Stimulated activated memory B cell treated with anti-CD40 and anti-IgM and Interleukin-4, amounts not matched to agents 10 μg/mL and 1 μg/mL and 100 μg/mL, for 72 hours (primary cell): ENCODE data around the gene COA4.
"Not testable (repeated sequence)": the region's sequence is repeated elsewhere in the genome, so short reads cannot be mapped to it uniquely, and the experiment has no call there.

Experiments used
- ATAC-seq: fragments of 150-1000 bp; cut with Tn5 transposase; 2 replicates; pipeline ENCODE4 v1.10.0; 2021
- H3K27ac Mint-ChIP-seq: one replicate; pipeline ENCODE4 v1.8.0; 2022; ENCODE audit warnings: mild to moderate bottlenecking, mixed read lengths
- H3K27me3 Mint-ChIP-seq: one replicate; pipeline ENCODE4 v1.8.0; 2022; ENCODE audit warnings: mixed read lengths
- H3K36me3 Mint-ChIP-seq: one replicate; pipeline ENCODE4 v1.8.0; 2022; ENCODE audit warnings: mixed read lengths
- H3K4me1 Mint-ChIP-seq: one replicate; pipeline ENCODE4 v1.8.0; 2022; ENCODE audit warnings: mixed read lengths
- H3K4me3 Mint-ChIP-seq: one replicate; pipeline ENCODE4 v1.8.0; 2022; ENCODE audit warnings: mild to moderate bottlenecking, moderate library complexity, mixed read lengths
- H3K9me3 Mint-ChIP-seq: one replicate; pipeline ENCODE4 v1.8.0; 2022; ENCODE audit warnings: mixed read lengths

COA4 gene

GRCh38 chr11:73876424-73877310 lies at the start of gene COA4, which contains the start of gene PAAF1:
TSS of gene COA4 (minus strand) at chr11:73876846. CDS start at chr11:73873378, 3,468 bp downstream.
TSS of gene PAAF1 (plus strand) at chr11:73876999. CDS start at chr11:73877022, 23 bp downstream.
- Mint-ChIP-seq H3K27ac (peak within 1 kb of the TSS; percentile 94), H3K4me3 (peak within 1 kb of the TSS; percentile 97), H3K27me3 (no peaks in the 10 kb centered on the region), H3K9me3 (no peaks in the 10 kb centered on the region), H3K36me3 (peaks cover 20% of the 10 kb centered on the region), H3K4me1 (peaks cover 29% of the 10 kb centered on the region)
- ATAC-seq, result peak; percentile 99

GRCh38 chr11:73921180-73921579 lies 44.5 kb upstream of the COA4 start:
- H3K4me1 Mint-ChIP-seq, result no peaks in the 10 kb centered on the region
- no peaks in the 10 kb centered on the region for H3K9me3 Mint-ChIP-seq
- no peak overlapping the region for H3K27ac Mint-ChIP-seq
- H3K4me3 Mint-ChIP-seq, result no peak overlapping the region
- H3K36me3 Mint-ChIP-seq, result peaks cover 57% of the 10 kb centered on the region
- ATAC-seq, result no peak
- no peaks in the 10 kb centered on the region for H3K27me3 Mint-ChIP-seq

- no peak for ATAC-seq
- H3K27me3 Mint-ChIP-seq, result no peaks in the 10 kb centered on the region
- H3K4me3 Mint-ChIP-seq, result no peak overlapping the region
- H3K4me1 Mint-ChIP-seq, result no peaks in the 10 kb centered on the region
- H3K36me3 Mint-ChIP-seq, result peaks cover 67% of the 10 kb centered on the region
- H3K27ac Mint-ChIP-seq, result no peak overlapping the region
- H3K9me3 Mint-ChIP-seq, result no peaks in the 10 kb centered on the region
Observed at GRCh38 chr11:73916435-73916834, 39.8 kb upstream of the COA4 start.

GRCh38 chr11:73914284-73914683 lies 37.6 kb upstream of the COA4 start:
- no peak overlapping the region for H3K4me3 Mint-ChIP-seq
- no peaks in the 10 kb centered on the region for H3K27me3 Mint-ChIP-seq
- peaks cover 74% of the 10 kb centered on the region for H3K36me3 Mint-ChIP-seq
- H3K4me1 Mint-ChIP-seq, result no peaks in the 10 kb centered on the region
- no peak for ATAC-seq
- H3K27ac Mint-ChIP-seq, result no peak overlapping the region
- H3K9me3 Mint-ChIP-seq, result no peaks in the 10 kb centered on the region

- H3K4me1 Mint-ChIP-seq, result no peaks in the 10 kb centered on the region
- no peak for ATAC-seq
- peaks cover 68% of the 10 kb centered on the region for H3K36me3 Mint-ChIP-seq
- H3K9me3 Mint-ChIP-seq, result no peaks in the 10 kb centered on the region
- H3K4me3 Mint-ChIP-seq, result no peak overlapping the region
- H3K27ac Mint-ChIP-seq, result no peak overlapping the region
- no peaks in the 10 kb centered on the region for H3K27me3 Mint-ChIP-seq
Observed at GRCh38 chr11:73913472-73913871, 36.8 kb upstream of the COA4 start.

- Mint-ChIP-seq H3K27ac (no peak overlapping the region), H3K36me3 (peaks cover 65% of the 10 kb centered on the region), H3K27me3 (no peaks in the 10 kb centered on the region), H3K4me1 (no peaks in the 10 kb centered on the region), H3K9me3 (no peaks in the 10 kb centered on the region), H3K4me3 (no peak overlapping the region)
- ATAC-seq, result no peak
Observed at GRCh38 chr11:73912026-73912425, 35.4 kb upstream of the COA4 start.

- peaks cover 50% of the 10 kb centered on the region for H3K36me3 Mint-ChIP-seq
Observed at GRCh38 chr11:73907191-73907590, 30.5 kb upstream of the COA4 start.

GRCh38 chr11:73902303-73902702 lies 25.7 kb upstream of the COA4 start:
- H3K9me3 Mint-ChIP-seq, result no peaks in the 10 kb centered on the region
- H3K36me3 Mint-ChIP-seq, result peaks cover 40% of the 10 kb centered on the region
- no peaks in the 10 kb centered on the region for H3K27me3 Mint-ChIP-seq
- ATAC-seq, result no peak
- no peak overlapping the region for H3K27ac Mint-ChIP-seq
- no peaks in the 10 kb centered on the region for H3K4me1 Mint-ChIP-seq
- H3K4me3 Mint-ChIP-seq, result no peak overlapping the region

More at GRCh38 chr11:73907191-73907590, 30.5 kb upstream of the COA4 start:
- no peak overlapping the region for H3K4me3 Mint-ChIP-seq
- H3K27me3 Mint-ChIP-seq, result no peaks in the 10 kb centered on the region
- no peaks in the 10 kb centered on the region for H3K4me1 Mint-ChIP-seq
- H3K27ac Mint-ChIP-seq, result no peak overlapping the region
- H3K9me3 Mint-ChIP-seq, result no peaks in the 10 kb centered on the region
- no peak for ATAC-seq

GRCh38 chr11:73894725-73895335 lies 18.2 kb upstream of the COA4 start:
- Mint-ChIP-seq H3K27ac (no peak overlapping the region), H3K27me3 (no peaks in the 10 kb centered on the region), H3K4me3 (no peak overlapping the region), H3K4me1 (no peaks in the 10 kb centered on the region), H3K9me3 (no peaks in the 10 kb centered on the region), H3K36me3 (peaks cover 31% of the 10 kb centered on the region)
- ATAC-seq, result no peak

GRCh38 chr11:73893041-73893440 lies 16.4 kb upstream of the COA4 start:
- H3K27me3 Mint-ChIP-seq, result no peaks in the 10 kb centered on the region
- peaks cover 27% of the 10 kb centered on the region for H3K36me3 Mint-ChIP-seq
- no peak for ATAC-seq
- H3K4me3 Mint-ChIP-seq, result no peak overlapping the region
- H3K4me1 Mint-ChIP-seq, result no peaks in the 10 kb centered on the region
- no peak overlapping the region for H3K27ac Mint-ChIP-seq
- H3K9me3 Mint-ChIP-seq, result no peaks in the 10 kb centered on the region

GRCh38 chr11:73889536-73889935 lies 12.9 kb upstream of the COA4 start:
- H3K4me1 Mint-ChIP-seq, result peaks cover 5% of the 10 kb centered on the region
- no peak for ATAC-seq
- no peak overlapping the region for H3K27ac Mint-ChIP-seq
- H3K9me3 Mint-ChIP-seq, result no peaks in the 10 kb centered on the region
- H3K27me3 Mint-ChIP-seq, result no peaks in the 10 kb centered on the region
- H3K4me3 Mint-ChIP-seq, result no peak overlapping the region
- peaks cover 32% of the 10 kb centered on the region for H3K36me3 Mint-ChIP-seq

- Mint-ChIP-seq H3K9me3 (no peaks in the 10 kb centered on the region), H3K36me3 (peaks cover 32% of the 10 kb centered on the region), H3K4me1 (peaks cover 5% of the 10 kb centered on the region), H3K4me3 (no peak overlapping the region), H3K27ac (no peak overlapping the region), H3K27me3 (no peaks in the 10 kb centered on the region)
- ATAC-seq, result no peak
Observed at GRCh38 chr11:73889019-73889418, 12.4 kb upstream of the COA4 start.

GRCh38 chr11:73888244-73888643 lies 11.6 kb upstream of the COA4 start:
- H3K9me3 Mint-ChIP-seq, result no peaks in the 10 kb centered on the region
- no peak overlapping the region for H3K27ac Mint-ChIP-seq
- peaks cover 40% of the 10 kb centered on the region for H3K36me3 Mint-ChIP-seq
- no peaks in the 10 kb centered on the region for H3K27me3 Mint-ChIP-seq
- ATAC-seq, result no peak
- peaks cover 5% of the 10 kb centered on the region for H3K4me1 Mint-ChIP-seq
- H3K4me3 Mint-ChIP-seq, result no peak overlapping the region

GRCh38 chr11:73883856-73884255 lies 7.2 kb upstream of the COA4 start:
- H3K27ac Mint-ChIP-seq, result no peak overlapping the region
- peaks cover 5% of the 10 kb centered on the region for H3K4me1 Mint-ChIP-seq
- no peaks in the 10 kb centered on the region for H3K9me3 Mint-ChIP-seq
- no peak for ATAC-seq
- H3K36me3 Mint-ChIP-seq, result peaks cover 24% of the 10 kb centered on the region
- H3K4me3 Mint-ChIP-seq, result no peak overlapping the region
- H3K27me3 Mint-ChIP-seq, result no peaks in the 10 kb centered on the region

- not testable (repeated sequence) for H3K27me3 Mint-ChIP-seq, H3K27ac Mint-ChIP-seq
Observed at GRCh38 chr11:73880449-73880848, 3.8 kb upstream of the COA4 start.

GRCh38 chr11:73878771-73879170 lies 2.1 kb upstream of the COA4 start:
- peaks cover 29% of the 10 kb centered on the region for H3K4me1 Mint-ChIP-seq
- H3K4me3 Mint-ChIP-seq, result no peak overlapping the region
- peaks cover 15% of the 10 kb centered on the region for H3K36me3 Mint-ChIP-seq
- H3K9me3 Mint-ChIP-seq, result no peaks in the 10 kb centered on the region
- ATAC-seq, result no peak
- H3K27ac Mint-ChIP-seq, result no peak overlapping the region
- H3K27me3 Mint-ChIP-seq, result no peaks in the 10 kb centered on the region

More at GRCh38 chr11:73880449-73880848, 3.8 kb upstream of the COA4 start:
- ATAC-seq, H3K9me3 Mint-ChIP-seq, H3K4me3 Mint-ChIP-seq: not testable (repeated sequence)
- Mint-ChIP-seq H3K4me1 (peaks cover 13% of the 10 kb centered on the region), H3K36me3 (peaks cover 15% of the 10 kb centered on the region)
